NCI-H524 (cell line): Measurements from ENCODE around the gene SH2D2A.
A peak's percentile ranks its signal among the peaks of the same experiment; 100 is the strongest.

ENCODE experiments used
- DNase-seq, 2 experiments: peaks; one replicate each; lab custom pipeline; 2025; lab: John Stamatoyannopoulos, UW

SH2D2A gene

GRCh38 chr1:156816561-156817328 lies at the start of gene SH2D2A:
SH2D2A (minus strand) TSS chr1:156816848; CDS start chr1:156816708, 140 bp downstream.
- no peak for DNase-seq

- DNase-seq, result no peak
These were observed 49.2 kb upstream of the SH2D2A start for GRCh38 chr1:156865865-156866248.

GRCh38 chr1:156865258-156865657 lies 48.6 kb upstream of the SH2D2A start:
- no peak for DNase-seq

- no peak for DNase-seq
These were observed 48.1 kb upstream of the SH2D2A start for GRCh38 chr1:156864796-156865195.

- DNase-seq, result no peak
These were observed 47.0 kb upstream of the SH2D2A start for GRCh38 chr1:156863631-156864030.

GRCh38 chr1:156862997-156863599 lies 46.5 kb upstream of the SH2D2A start:
- DNase-seq, result no peak

GRCh38 chr1:156862584-156862983 lies 45.9 kb upstream of the SH2D2A start:
- no peak for DNase-seq

- DNase-seq, result peak; percentile 67 to 85
These were observed 44.2 kb upstream of the SH2D2A start, which contains the start of gene NTRK1 for GRCh38 chr1:156860628-156861423. NTRK1 (plus strand) TSS chr1:156860865; CDS start chr1:156860935, 70 bp downstream.

- peak; percentile 68 to 76 for DNase-seq
These were observed 43.5 kb upstream of the SH2D2A start for GRCh38 chr1:156860113-156860627.

- DNase-seq, result peak; percentile 26 to 58
These were observed 43.0 kb upstream of the SH2D2A start for GRCh38 chr1:156859523-156860112.

GRCh38 chr1:156858959-156859522 lies 42.4 kb upstream of the SH2D2A start, which contains the start of gene INSRR:
INSRR (minus strand) TSS chr1:156859117; CDS start chr1:156858621, 496 bp downstream.
- DNase-seq, result peak in 1 of 2 experiments; percentile 35

GRCh38 chr1:156858555-156858956 lies 41.9 kb upstream of the SH2D2A start:
- no peak for DNase-seq

- DNase-seq, result no peak
These were observed 40.9 kb upstream of the SH2D2A start for GRCh38 chr1:156857532-156857931.

GRCh38 chr1:156856282-156856785 lies 39.7 kb upstream of the SH2D2A start:
- no peak for DNase-seq

- no peak for DNase-seq
These were observed 38.0 kb upstream of the SH2D2A start for GRCh38 chr1:156854634-156855033.

GRCh38 chr1:156853761-156854160 lies 37.1 kb upstream of the SH2D2A start:
- DNase-seq, result no peak

- peak; percentile 96 for DNase-seq
These were observed 35.8 kb upstream of the SH2D2A start for GRCh38 chr1:156852418-156852874.

GRCh38 chr1:156851779-156852417 lies 35.2 kb upstream of the SH2D2A start:
- DNase-seq, result no peak

GRCh38 chr1:156849151-156849496 lies 32.5 kb upstream of the SH2D2A start:
- DNase-seq, result no peak

- DNase-seq, result no peak
These were observed 32.0 kb upstream of the SH2D2A start for GRCh38 chr1:156848461-156849150.
